Endothelial cell (in vitro differentiated cells): ENCODE measurements around the gene ATP13A3. TPM values are rescaled to one million over a fixed set of nuclear protein-coding genes. Genes with fewer than 3 reads are reported as not detected.

Experiments used
- DNase-seq: peaks from one replicate; pipeline ENCODE4 v3.0.0; 2021; ENCODE audit warnings: low spot score
- H3K27ac Mint-ChIP-seq: one replicate; pipeline ENCODE4 v1.8.0; 2021; ENCODE audit warnings: mixed read lengths, inconsistent platforms; ENCODE audit not compliant: unreplicated experiment
- H3K27me3 Mint-ChIP-seq: one replicate; pipeline ENCODE4 v1.8.0; 2021; ENCODE audit warnings: mild to moderate bottlenecking, moderate library complexity, mixed read lengths, inconsistent platforms; ENCODE audit not compliant: unreplicated experiment
- H3K36me3 Mint-ChIP-seq: one replicate; pipeline ENCODE4 v1.8.0; 2021; ENCODE audit warnings: mild to moderate bottlenecking, low read depth, mixed read lengths, inconsistent platforms; ENCODE audit not compliant: unreplicated experiment
- H3K4me1 Mint-ChIP-seq: one replicate; pipeline ENCODE4 v1.8.0; 2021; ENCODE audit warnings: mild to moderate bottlenecking, mixed read lengths, inconsistent platforms; ENCODE audit not compliant: unreplicated experiment
- H3K4me3 Mint-ChIP-seq: one replicate; pipeline ENCODE4 v1.8.0; 2021; ENCODE audit warnings: mild to moderate bottlenecking, mixed read lengths, inconsistent platforms; ENCODE audit not compliant: unreplicated experiment
- H3K9me3 Mint-ChIP-seq: one replicate; pipeline ENCODE4 v1.8.0; 2021; ENCODE audit warnings: mixed read lengths, inconsistent platforms; ENCODE audit not compliant: unreplicated experiment
- CTCF ChIP-seq: fragments of 200-600 bp; sonication (generic); IDR thresholded peaks from one replicate; pipeline ENCODE4 v1.5.0; 2021; ENCODE audit warnings: antibody characterized with exemption; ENCODE audit not compliant: unreplicated experiment
- total RNA-seq: library from RNA; stranded (reverse); fragmentation: NEBNext Ultra II Directional; extraction: Animal tissue kit (Norgen Biotek cat#: 25700); gene quantifications from one replicate; pipeline ENCODE4 v1.2.1, GENCODE V29; 2021; ENCODE audit not compliant: unreplicated experiment

The ATP13A3 gene
- total RNA-seq, 1 donor from 2014 or later: 32.1 TPM

DNA sequence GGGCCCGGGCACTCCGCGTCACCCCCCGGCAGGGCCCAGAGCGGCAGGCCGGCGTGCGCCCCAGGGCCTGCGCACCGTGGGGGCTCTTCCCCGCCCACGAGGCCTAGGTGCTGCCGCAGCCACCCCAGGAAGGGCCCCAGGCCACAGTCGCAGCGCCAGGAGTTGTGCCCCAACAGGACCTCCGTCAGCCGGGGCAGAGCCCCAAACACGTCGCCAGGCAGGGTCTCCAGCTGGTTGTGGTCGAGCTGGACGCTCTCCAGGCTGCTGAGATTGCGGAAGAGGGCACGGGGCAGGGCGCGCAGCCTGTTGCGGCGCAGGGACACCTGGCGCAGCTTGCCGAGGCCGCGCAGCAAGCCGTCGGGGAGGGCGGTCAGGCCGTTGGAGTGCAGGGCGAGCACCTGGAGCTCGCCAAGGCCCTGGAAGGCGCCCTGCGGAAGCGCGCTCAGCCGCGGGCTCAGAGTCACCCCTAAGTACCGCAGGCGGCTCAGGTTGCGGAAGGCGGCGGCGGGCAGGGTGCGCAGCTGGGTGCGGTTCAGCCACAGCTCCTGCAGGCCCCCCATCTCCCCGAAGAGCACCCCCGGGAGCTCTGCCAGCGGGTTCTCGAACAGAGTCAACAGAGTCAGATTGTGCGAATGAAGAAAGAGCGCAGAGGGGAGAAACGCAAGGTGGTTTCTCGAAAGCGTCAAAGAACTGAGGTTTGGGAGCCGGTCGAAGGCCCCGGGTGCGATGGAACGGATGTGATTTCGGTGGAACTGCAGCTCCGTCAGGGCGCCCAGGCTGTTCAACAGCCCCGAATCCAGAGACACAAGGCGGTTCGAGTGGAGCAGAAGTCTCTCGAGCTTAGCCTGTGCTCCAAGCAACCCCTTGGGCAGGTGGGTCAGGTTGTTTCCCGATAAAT, 89.7 kb downstream of the ATP13A3 start:
- Mint-ChIP-seq H3K9me3 (no peaks in the 10 kb centered on the region), H3K27me3 (peaks cover 10% of the 10 kb centered on the region), H3K4me1 (peaks cover 31% of the 10 kb centered on the region), H3K27ac (no peak overlapping the region), H3K4me3 (no peak overlapping the region), H3K36me3 (no peaks in the 10 kb centered on the region)
- no peak for DNase-seq
- no peak for TF ChIP-seq CTCF

DNA sequence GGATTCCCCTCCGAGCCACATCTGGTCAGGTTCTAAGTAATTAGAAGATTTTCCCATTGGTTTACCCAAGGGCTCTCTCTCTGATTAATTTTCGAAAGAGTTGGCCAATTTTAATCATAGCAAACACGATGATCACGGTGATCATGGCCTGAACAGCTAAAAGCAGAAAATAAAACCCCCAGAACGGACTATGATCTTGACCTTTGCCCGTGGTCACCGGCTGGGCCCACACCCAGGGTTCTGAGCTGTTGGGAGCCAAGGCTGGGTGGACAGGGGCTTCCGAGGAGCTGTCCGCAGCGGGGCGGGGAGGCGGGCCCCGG, 90.3 kb downstream of the ATP13A3 start:
- H3K9me3 Mint-ChIP-seq: no peaks in the 10 kb centered on the region
- no peak for DNase-seq
- H3K27ac Mint-ChIP-seq: no peak overlapping the region
- peaks cover 31% of the 10 kb centered on the region for H3K4me1 Mint-ChIP-seq
- H3K27me3 Mint-ChIP-seq: peaks cover 10% of the 10 kb centered on the region
- no peak overlapping the region for H3K4me3 Mint-ChIP-seq
- no peaks in the 10 kb centered on the region for H3K36me3 Mint-ChIP-seq
- TF ChIP-seq CTCF: no peak

DNA sequence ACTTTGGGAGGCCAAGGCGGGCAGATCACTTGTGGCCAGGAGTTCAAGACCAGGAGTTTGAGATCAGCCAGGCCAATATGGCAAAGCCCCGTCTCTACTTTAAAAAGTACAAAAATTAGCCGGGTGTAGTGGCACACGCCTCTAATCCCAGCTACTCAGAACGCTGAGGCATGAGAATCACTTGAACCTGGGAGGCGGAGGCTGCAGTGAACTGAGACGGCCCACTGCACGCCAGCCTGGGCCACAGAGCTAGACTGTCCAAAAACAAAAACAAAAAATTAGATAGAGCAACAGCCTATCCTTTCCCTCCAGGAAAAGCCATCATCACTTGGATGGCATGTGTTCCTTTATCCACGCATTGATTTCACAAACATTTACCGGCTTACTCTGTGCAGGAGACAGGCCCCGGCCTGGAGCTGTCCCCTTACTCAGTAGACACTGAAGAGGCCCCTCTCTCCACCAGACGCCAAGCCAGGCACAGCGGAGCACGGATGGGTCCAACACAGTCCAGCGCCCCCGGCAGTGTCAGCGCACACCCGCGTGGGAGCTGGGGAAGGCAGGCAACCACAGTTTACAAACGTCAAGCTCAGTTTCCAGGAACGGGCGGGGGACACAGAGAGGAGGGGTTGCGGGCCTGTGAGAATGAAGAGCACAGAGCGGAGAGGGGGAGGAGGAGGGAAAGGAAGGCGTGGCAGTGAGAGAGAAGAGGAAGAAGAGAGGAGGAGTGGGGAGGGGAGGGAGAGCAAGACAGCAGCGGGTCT, 90.8 kb downstream of the ATP13A3 start:
- no peaks in the 10 kb centered on the region for H3K36me3 Mint-ChIP-seq
- no peak for TF ChIP-seq CTCF
- no peak overlapping the region for H3K4me3 Mint-ChIP-seq
- no peaks in the 10 kb centered on the region for H3K9me3 Mint-ChIP-seq
- H3K4me1 Mint-ChIP-seq: peaks cover 31% of the 10 kb centered on the region
- no peak for DNase-seq
- H3K27ac Mint-ChIP-seq: no peak overlapping the region
- H3K27me3 Mint-ChIP-seq: peaks cover 10% of the 10 kb centered on the region

DNA sequence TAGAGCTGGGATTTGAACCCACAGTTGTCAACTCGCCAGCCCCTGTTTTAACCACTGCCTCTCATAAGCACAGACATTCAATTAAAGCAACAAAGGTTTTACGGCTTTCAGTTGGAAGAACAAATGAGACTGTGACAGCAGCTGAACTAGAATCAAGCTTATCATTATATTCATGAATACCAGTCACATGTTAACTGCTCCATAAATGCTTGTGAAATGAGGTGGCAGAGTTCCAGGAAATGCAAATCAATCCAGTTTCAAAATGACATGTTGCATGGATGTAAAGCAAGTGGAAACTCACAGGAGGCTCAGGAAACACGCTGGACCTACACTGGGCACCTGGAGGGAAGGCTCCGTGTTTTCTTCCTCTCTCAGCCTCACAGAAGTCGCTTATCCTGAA, 91.6 kb downstream of the ATP13A3 start:
- no peak for TF ChIP-seq CTCF

GRCh38 chr3:194392576-194392975, 94.2 kb downstream of the ATP13A3 start:
- no peak for DNase-seq
- H3K36me3 Mint-ChIP-seq: peaks cover 8% of the 10 kb centered on the region
- H3K27ac Mint-ChIP-seq: no peak overlapping the region
- H3K4me1 Mint-ChIP-seq: peaks cover 12% of the 10 kb centered on the region
- TF ChIP-seq CTCF: no peak
- H3K9me3 Mint-ChIP-seq: no peaks in the 10 kb centered on the region
- H3K27me3 Mint-ChIP-seq: peaks cover 8% of the 10 kb centered on the region
- no peak overlapping the region for H3K4me3 Mint-ChIP-seq

More for the DNA sequence above, 91.6 kb downstream of the ATP13A3 start:
- Mint-ChIP-seq H3K4me3 (no peak overlapping the region), H3K27me3 (peaks cover 10% of the 10 kb centered on the region), H3K27ac (no peak overlapping the region), H3K36me3 (peaks cover 2% of the 10 kb centered on the region), H3K4me1 (peaks cover 31% of the 10 kb centered on the region), H3K9me3 (no peaks in the 10 kb centered on the region)
- no peak for DNase-seq
